HG03139 (cell line): Measurements from ENCODE around the gene SYNE1.
A peak's percentile ranks its signal among the peaks of the same experiment; 100 is the strongest.
"Not testable (repeated sequence)": the region's sequence is repeated elsewhere in the genome, so short reads cannot be mapped to it uniquely, and the experiment has no call there.

Experiments used
- ATAC-seq: cut with Tn5 transposase; IDR thresholded peaks from one replicate; pipeline ENCODE4 v1.9.1; 2021; ENCODE audit not compliant: unreplicated experiment

SYNE1 gene

DNA sequence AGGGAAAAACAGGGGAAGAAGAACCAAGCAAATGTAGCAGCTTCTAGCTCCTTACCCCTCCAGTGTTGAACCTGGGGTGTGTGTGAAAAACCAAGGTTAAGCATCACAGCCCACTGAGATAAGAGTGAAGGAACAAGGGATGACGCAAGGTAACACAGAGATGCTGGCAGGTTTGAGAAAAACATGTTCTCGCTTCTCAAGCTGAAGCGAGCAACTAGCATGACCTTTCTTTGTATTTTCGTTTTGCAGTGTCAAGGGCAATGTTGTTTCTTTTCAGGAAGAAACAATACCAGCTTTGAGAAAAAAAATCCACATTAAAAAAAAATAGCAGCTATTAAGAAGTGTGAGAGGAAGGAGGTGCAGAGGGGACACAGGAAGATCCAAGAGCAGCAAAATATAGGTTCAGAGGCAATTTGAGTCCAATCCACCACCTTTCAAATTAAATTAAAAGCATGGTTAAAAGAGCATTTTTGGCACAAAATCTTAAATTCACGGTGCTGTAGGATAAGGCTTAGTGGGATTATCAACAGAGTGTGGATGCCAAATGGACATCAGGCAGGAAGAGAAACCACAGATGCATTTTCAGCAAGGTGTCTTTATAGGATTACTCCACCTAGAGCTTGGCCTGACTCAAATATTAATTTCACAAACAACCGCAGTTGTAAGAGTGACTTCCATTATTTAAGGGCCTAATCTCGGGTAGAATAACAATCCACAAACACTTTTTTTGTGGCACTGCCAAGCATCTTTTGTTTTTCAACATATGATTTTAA lies 70.9 kb downstream of the SYNE1 start:
- ATAC-seq, result no peak

DNA sequence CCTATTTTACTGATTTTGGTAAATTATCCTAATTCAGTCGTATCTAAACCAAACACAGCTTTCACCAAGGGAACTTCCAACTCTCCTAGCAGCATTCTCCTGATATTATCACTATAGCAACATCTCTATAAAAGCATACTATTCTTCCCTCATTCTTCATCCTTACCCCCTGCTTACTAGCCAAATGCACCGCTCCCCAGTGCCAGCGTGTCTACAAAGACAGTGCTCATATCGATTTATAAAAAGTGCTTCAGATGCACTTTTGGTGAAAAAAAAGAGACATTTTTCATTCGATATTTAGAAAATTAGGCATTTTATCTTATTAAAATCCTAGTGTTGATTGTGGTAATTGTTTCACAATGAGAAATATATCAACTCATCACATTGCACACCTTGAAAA lies 74.0 kb downstream of the SYNE1 start:
- no peak for ATAC-seq

DNA sequence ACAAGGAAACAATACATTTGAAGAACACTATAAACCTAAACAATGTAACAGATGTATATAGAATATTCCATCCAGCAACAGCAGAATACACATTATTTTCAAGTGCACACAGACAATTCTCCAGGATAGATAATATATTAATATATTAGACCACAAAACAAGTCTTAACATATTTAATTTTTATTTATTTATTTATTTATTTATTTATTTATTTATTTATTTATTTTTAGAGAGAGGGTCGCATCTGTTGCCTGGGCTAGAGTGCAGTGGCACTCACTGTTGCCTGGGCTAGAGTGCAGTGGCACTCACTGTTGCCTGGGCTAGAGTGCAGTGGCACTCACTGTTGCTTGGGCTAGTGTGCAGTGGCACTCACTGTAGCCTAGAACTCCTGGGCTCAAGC lies 78.4 kb downstream of the SYNE1 start:
- ATAC-seq, result not testable (repeated sequence)

DNA sequence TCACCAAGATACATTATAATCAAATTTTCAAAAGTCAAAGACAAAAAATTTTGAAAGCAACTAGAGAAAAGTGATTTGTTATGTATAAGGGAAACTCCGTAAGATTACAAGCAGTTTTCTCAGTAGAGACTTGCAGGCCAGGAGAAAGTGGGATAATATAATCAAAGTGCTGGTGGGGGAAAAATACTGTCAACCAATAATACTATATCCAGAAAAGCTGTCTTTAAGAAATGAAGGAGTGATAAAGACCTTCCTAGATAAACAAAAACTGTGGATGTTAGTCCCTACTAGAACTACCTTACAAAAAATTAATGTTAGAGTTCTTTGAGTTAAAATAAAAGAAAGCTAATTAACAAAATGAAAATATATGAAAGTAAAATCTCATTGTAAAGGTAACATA lies 79.7 kb downstream of the SYNE1 start:
- no peak for ATAC-seq

DNA sequence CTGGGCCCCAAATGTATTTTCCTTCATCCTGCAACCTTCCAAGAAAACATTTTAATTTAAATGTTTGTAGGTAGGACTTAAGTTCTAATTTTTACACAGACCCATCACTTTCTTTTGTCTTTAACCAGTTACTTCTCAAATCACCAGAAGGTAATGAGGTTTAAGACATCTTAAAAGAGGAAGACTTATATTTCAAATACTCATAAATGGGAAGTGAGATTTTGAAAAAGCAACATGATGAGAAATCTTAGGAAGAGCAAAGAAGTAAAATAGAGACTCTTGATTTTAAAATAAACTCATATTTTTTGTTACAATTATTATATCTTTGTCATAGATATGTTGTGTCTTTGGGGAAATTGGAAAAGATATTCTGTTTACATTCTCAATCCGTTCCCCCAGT lies 82.3 kb downstream of the SYNE1 start:
- ATAC-seq, result no peak

DNA sequence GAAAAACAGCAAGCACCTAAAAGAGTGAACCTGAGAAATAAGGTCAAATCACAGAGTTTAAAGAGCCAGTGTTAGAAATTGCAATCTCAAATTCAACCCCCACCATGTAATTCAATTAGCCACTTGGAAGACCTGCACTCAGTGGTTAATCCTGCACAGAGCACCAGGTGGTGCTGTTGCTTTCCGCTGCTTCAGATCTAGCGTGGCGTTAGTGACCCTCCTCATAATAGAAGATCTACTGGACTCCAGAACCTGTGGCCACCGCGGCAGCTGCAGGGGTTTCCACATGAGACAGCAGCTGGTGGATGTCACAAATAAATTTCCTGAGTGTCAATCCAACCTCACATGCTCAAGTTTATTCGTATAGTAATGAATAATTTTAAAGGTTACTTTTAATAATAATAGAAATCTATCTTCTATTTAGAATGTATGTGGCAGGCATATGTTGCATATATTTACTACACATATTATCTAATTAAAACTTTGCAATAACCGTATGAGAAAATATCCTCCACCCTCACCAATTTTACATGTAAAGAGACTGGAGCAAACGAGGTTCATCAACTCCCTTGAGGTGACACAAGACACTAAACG lies 84.4 kb downstream of the SYNE1 start:
- ATAC-seq, result peak; percentile 94

DNA sequence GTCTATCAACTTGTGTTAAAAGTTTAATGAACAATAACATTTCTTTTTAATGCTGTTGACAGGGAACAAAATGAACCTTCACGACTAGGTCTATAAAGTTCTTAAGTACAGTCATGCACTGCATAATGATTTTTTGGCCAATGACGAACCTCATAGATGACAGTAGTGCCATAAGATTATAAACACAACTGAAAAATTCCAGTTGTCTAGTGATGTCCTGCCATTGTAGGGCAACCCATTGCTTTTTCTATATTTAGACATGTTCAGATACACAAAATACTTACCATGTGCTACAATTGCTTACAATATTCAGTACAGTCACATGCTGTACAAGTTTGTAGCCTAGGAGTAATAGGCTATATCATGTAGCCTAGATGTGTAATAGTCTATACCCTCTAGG lies 93.6 kb downstream of the SYNE1 start:
- ATAC-seq, result no peak

DNA sequence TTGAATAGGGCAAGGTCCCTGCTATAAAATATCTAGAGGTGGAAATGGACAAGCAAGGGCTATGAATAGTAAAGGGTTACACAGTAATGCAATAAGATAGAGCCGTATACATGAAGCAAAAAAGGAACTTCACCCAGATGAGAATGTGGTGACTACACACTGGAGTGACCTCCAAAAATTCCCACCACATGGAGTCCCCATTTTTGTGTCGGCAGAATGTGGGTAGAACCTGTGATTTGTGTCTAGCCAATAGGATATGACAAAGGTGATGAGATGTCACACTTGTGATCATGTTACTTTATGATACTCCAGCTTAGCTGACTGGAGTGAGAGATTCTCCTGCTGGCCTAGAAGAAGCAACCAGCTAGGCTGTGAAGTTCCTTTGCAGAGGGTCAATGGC lies 96.8 kb downstream of the SYNE1 start:
- ATAC-seq, result no peak

DNA sequence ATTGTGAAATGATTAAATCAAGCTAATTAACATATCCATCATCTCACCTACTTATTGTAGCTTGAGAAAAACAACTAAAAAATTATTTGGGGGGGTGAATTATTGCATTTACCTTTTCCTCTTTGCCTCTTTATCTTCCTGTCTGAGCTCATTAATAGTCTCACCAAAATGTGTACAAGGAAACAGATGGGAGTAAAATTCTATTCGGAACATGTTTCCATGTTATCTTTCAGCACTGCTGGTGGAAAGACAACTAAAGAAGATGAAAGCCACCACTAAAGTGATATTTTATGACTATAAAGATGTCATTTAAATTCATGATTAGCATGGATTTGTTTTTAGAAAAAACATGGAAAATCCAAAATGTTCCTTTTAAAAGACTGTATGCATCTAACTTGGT lies 102.6 kb downstream of the SYNE1 start:
- no peak for ATAC-seq

DNA sequence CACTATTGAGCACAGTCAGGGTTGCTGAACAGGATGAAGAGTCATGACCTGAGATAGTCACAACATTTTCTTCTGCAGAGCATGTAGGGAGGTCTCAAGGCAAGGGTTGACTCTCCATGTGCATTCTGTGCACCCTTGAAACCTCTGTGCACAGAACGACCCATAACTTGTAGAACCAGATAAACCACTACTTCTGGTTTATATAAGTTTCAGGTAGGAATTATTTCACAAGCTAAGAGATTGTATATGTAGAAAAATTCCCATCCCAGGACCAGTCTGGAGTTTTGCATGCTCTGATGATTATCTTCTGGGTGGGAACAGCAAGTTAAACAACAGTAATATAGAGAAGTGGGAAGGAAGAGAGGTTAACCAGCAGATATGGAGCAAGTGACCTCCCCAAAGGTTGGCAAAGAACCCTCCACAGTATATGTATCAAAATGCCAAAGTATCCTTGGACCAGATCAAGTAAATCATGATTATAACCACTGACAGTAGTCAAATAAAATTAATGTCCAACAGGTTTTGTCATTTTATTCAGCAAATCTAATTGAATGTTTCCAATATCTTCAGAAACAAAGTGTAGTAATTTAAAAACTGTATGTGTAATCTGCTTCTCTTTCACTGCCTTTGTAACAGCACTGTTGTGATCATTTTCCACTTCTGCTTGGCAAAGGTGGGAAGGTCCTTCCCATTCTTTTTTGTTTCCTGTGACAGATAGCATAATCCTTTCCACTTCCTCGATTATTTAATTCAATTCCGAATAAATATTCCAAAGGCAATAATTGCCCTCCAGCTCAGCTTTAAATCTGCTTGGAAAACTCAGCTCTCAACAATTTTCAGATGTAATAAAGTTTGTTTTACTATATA lies 104.4 kb downstream of the SYNE1 start:
- ATAC-seq, result no peak

DNA sequence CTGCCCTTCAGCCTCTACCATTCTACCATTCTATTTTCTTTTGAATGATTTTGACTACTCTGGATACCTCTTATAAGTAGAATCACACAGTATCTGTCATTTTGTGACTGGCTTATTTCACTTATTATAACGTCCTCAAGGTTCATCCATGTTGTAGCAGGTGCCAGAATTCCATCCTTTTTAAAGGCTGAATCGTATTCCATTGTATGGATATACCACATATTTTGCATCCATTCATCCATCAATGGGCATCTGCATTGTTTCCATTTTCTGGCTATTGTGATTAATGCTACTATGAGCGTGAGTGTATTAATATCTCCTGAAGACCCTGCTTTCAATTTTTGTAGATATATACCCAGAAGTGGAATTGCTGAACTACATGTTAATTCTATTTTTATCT lies 105.5 kb downstream of the SYNE1 start:
- ATAC-seq, result no peak

DNA sequence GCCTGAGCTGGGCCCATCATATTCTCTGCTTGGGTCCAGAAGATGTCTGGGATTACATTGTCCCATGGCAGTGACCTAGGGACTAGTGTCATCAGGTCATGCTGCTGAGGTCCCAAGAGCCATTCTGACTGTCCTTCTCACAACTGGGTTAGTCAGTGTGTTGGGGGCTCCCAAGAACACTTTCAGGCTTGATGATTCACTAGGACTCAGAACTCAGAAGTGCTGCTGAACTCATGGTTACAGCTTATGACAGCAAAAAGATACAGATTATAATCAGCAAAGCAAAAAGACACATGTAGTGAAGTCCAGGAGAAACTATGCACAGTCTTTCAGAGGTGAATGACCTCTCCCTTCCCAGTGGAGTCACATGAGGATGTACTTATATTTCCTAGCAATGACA lies 107.8 kb downstream of the SYNE1 start:
- ATAC-seq, result no peak

DNA sequence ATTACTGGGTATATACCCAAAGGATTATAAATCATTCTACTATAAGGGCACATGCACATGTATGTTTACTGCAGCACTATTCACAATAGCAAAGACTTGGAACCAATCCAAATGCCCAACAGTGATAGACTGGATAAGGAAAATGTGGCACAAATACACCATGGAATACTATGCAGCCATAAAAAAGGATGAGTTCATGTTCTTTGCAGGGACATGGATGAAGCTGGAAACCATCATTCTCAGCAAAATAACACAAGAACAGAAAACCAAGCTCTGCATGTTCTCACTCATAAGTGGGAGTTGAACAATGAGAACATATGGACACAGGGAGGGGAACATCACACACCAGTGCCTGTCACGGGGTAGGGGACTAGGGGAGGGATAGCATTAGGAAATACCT lies 123.0 kb downstream of the SYNE1 start:
- ATAC-seq, result not testable (repeated sequence)

DNA sequence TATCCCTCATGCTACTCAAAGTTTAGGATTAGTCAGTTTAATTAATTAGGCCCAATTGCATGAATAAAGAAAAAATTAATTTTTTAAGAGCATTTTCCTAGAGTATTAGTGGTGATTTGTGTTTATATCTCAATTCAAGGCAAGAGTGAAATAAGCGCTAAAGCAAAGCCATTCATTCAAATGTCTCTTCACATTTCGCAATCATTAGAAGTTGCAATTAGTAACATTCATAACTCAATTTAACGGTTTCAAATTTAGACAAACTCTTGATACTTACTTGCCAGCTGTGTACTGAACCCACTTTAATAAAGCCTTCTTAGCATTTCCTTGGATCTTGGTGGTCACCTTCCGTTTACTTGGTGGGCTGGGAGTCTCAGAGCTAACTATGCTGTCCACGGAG lies 127.2 kb downstream of the SYNE1 start:
- no peak for ATAC-seq

DNA sequence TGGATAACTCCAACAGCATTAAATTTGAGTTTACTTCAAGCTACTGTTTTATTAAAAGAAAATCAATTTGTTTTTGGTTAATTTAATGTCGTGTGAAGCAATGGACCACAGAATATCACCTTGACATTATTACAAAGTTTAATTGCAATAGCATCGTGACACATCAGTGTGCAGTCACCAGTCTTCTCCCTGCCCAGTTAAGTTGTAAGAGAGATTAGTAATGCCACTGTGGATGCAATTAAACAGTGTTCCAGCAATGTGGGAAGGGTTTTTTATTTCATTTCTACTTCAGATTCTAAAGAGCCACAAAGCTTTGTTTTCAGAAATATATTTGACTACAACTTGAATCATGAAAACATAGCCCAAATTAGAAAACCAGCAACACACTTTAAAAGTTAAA lies 128.7 kb downstream of the SYNE1 start:
- no peak for ATAC-seq

DNA sequence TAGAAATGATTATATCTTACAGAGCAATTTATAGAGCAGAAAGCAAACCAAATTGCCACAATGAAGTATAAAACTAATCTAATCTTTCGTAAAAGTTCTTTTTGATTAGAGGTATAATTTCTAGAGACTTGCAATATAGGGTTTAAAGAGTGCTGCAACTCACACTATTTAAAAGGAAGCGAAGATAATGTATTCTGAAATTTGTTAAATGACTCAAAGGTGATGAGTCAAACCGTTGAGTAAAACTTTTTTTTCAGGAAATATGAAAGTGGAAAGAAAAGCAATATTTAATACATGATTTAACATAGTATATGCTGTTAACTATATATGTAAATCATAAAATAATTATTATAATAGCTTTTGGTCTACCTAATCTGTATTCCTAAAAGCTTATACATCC lies 133.6 kb downstream of the SYNE1 start:
- ATAC-seq, result no peak

DNA sequence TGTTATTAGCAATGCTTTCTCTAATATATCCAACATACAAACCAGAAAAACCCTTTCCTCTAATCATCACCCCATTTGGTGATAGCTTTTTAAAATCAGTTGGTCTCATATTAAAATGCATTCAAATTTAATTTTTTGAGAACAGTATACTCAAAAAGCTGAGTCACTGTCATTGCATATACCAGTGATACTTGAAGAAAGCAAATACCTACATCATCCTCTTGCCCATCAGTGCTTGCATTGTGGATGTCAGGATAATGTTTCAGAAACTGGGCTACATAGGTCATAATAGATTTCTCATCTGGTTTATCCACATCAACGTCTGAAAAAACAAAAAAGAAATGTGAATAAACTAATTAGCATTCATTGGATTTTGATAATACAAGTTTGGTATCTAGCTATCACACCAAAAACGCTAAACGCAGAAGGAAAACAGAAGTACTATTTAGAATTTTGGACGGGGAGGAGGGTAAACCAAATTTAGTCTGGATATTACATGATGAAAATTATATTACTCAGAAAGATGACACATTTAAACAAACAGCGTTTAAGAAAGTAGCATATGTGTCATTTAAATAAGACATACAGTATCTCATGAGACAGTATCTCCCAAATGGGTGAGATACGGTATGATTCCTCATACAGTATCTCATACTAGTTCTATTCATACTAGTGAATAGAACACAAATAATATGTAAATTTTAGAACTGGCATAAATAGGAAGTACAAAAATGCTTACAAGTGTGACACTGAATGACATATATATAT lies 134.6 kb downstream of the SYNE1 start:
- ATAC-seq, result no peak

DNA sequence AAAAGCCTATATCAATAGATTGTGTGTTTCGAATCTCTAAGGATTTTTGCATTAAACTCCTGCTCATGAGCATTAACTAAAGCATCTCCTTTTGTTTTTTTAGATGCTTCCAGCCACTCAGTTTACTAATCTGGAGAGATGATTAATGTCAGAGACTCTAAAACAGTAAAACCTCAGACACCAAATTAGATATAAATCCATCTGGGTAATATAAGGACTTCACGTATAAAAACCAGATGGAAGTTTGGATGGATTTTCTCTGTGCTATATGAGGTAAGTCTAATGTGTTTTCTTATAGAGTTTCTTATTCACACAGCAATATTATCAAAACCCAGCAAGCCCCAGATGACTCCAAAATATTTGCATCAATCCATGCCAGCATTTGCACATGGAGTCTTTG lies 137.2 kb downstream of the SYNE1 start:
- ATAC-seq, result no peak

DNA sequence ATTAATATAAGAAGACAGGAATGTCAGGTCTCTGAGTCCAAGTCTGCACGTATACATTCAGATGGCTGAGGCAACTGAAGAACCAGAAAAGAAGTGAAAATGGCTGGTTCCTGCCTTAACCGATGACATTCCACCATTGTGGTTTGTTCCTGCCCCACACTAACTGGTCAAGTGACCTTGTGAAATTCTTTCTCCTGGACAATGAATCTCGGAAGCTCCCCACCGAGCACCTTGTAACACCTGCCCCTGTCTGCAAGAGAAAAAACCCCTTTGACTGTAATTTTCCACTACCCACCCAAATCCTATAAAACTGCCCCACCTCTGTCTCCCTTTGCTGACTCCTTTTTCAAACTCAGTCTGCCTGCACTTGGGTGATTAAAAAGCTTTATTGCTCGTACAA lies 140.4 kb downstream of the SYNE1 start:
- no peak for ATAC-seq

DNA sequence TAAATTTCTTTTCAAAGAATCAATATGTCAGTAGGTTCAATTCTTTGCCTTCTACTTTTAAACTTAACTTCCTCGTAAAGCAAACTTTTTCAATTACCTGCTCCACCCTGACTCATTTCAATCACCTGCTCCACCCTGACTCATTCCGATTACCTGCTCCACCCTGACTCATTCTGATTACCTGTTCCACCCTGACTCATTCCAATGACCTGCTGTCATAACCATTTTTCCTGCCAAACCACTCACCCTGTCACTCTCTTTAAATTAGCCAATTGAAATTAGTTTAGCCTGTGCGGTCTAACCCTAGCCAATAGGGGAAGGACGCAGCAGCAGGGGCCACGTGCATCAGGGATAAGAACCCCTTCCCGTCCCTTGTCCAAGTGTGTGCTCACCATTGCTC lies 141.7 kb downstream of the SYNE1 start:
- not testable (repeated sequence) for ATAC-seq

DNA sequence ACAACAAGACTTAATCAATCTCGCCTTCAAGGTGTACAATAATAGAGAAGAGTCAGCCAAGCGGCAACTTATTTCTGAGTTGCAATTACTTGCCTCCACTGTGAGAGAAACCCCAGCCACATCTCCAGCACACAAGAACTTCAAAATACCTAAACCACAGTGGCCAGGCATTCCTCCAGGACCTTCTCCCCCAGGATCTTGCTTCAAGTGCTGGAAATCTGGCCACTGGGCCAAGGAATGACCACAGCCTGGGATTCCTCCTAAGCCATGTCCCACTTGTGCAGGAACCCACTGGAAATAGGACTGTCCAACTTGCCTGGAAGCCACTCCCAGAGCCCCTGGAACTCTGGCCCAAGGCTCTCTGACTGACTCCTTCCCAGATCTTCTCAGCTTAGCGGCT lies 144.9 kb downstream of the SYNE1 start:
- not testable (repeated sequence) for ATAC-seq
